GM23338 (cell line): ENCODE results near the gene SLFN13. TPM values are rescaled to one million over a fixed set of nuclear protein-coding genes. Genes with fewer than 3 reads are reported as not detected.
"Not testable (repeated sequence)": the region's sequence is repeated elsewhere in the genome, so short reads cannot be mapped to it uniquely, and the experiment has no call there.

Source experiments
- ATAC-seq: fragments of 200-7000 bp; cut with Tn5 transposase; 3 replicates; pipeline ENCODE4 v1.9.1; 2020
- DNase-seq: peaks from one replicate; pipeline ENCODE4 v3.0.0-alpha.2; 2015; ENCODE audit warnings: low spot score
- H2AFZ ChIP-seq: fragments of 200-600 bp; sonication (generic); 2 replicates; pipeline ENCODE4 v1.8.0; 2016; ENCODE audit warnings: antibody characterized with exemption, mild to moderate bottlenecking, moderate library complexity
- H3F3A ChIP-seq: fragments of 200-600 bp; sonication (generic); replicated peaks from 2 replicates; pipeline ENCODE4 v1.8.0; 2017; ENCODE audit warnings: antibody characterized with exemption, mixed run types, low read depth
- H3K27ac ChIP-seq: fragments of 200-600 bp; sonication (generic); 2 replicates; pipeline ENCODE4 v1.6.1; 2016; ENCODE audit warnings: low read depth
- H3K27me3 ChIP-seq: fragments of 200-600 bp; sonication (generic); 2 replicates; pipeline ENCODE4 v1.8.0; 2016; ENCODE audit warnings: mild to moderate bottlenecking, mixed run types, moderate library complexity; ENCODE audit not compliant: insufficient read depth
- H3K36me3 ChIP-seq: fragments of 200-600 bp; sonication (generic); 2 replicates; pipeline ENCODE4 v1.8.0; 2016; ENCODE audit warnings: mild to moderate bottlenecking; ENCODE audit not compliant: insufficient read depth
- H3K4me1 ChIP-seq: fragments of 200-600 bp; sonication (generic); 2 replicates; pipeline ENCODE4 v1.8.0; 2016; ENCODE audit warnings: mild to moderate bottlenecking, moderate library complexity; ENCODE audit not compliant: insufficient read depth
- H3K4me2 ChIP-seq: fragments of 200-600 bp; sonication (generic); 2 replicates; pipeline ENCODE4 v1.7.1; 2017; ENCODE audit warnings: mixed run types
- H3K4me3 ChIP-seq: fragments of 200-600 bp; sonication (generic); 2 replicates; pipeline ENCODE4 v1.6.1; 2016; ENCODE audit warnings: mixed run types
- H3K79me2 ChIP-seq: fragments of 200-600 bp; sonication (generic); replicated peaks from 2 replicates; pipeline ENCODE4 v1.8.0; 2017; ENCODE audit warnings: mild to moderate bottlenecking; ENCODE audit not compliant: insufficient read depth
- H3K9me2 ChIP-seq: fragments of 200-600 bp; sonication (generic); 2 replicates; pipeline ENCODE4 v1.8.0; 2017; ENCODE audit not compliant: insufficient read depth
- H4K20me1 ChIP-seq: fragments of 200-600 bp; sonication (generic); replicated peaks from 2 replicates; pipeline ENCODE4 v1.8.0; 2017; ENCODE audit warnings: mild to moderate bottlenecking; ENCODE audit not compliant: insufficient read depth
- H3K27ac Mint-ChIP-seq: 2 replicates; pipeline ENCODE4 v1.8.0; 2020; ENCODE audit warnings: inconsistent platforms, mild to moderate bottlenecking, moderate library complexity, mixed read lengths
- H3K27me3 Mint-ChIP-seq: 3 replicates; pipeline ENCODE4 v1.8.0; 2022; ENCODE audit warnings: low read depth, mild to moderate bottlenecking, moderate library complexity, mixed read lengths, inconsistent platforms; ENCODE audit not compliant: insufficient read depth, poor library complexity
- H3K36me3 Mint-ChIP-seq: 3 replicates; pipeline ENCODE4 v1.8.0; 2021; ENCODE audit warnings: low read depth, mild to moderate bottlenecking, inconsistent platforms, moderate library complexity, mixed read lengths
- H3K4me1 Mint-ChIP-seq: 3 replicates; pipeline ENCODE4 v1.8.0; 2020; ENCODE audit warnings: mild to moderate bottlenecking, inconsistent platforms, mixed read lengths
- H3K4me3 Mint-ChIP-seq: 3 replicates; pipeline ENCODE4 v1.8.0; 2021; ENCODE audit warnings: moderate library complexity, mild to moderate bottlenecking, inconsistent platforms, mixed read lengths
- H3K9me3 Mint-ChIP-seq: 3 replicates; pipeline ENCODE4 v1.8.0; 2020; ENCODE audit warnings: moderate library complexity, mild to moderate bottlenecking, inconsistent platforms, mixed read lengths
- EZH2 ChIP-seq: fragments of 200-600 bp; sonication (generic); IDR thresholded peaks from one replicate; pipeline ENCODE4 v1.8.0; 2017; ENCODE audit warnings: antibody characterized with exemption, mild to moderate bottlenecking, low read depth; ENCODE audit not compliant: unreplicated experiment
- JUNB ChIP-seq: IDR thresholded peaks from one replicate; pipeline ENCODE4 v1.6.1; 2016; ENCODE audit warnings: antibody characterized with exemption; ENCODE audit not compliant: unreplicated experiment
- NANOG ChIP-seq: IDR thresholded peaks from 2 replicates; pipeline ENCODE4 v1.6.1; 2016; ENCODE audit warnings: antibody characterized with exemption, borderline replicate concordance
- POLR2AphosphoS5 ChIP-seq: IDR thresholded peaks from 2 replicates; pipeline ENCODE4 v1.6.1; 2016; ENCODE audit warnings: antibody characterized with exemption, low read depth
- STAT1 ChIP-seq: IDR thresholded peaks from one replicate; pipeline ENCODE4 v1.6.1; 2016; ENCODE audit warnings: antibody characterized with exemption; ENCODE audit not compliant: unreplicated experiment
- ZNF114 ChIP-seq: fragments of 250-450 bp; sonication (Bioruptor Pico); IDR thresholded peaks from 2 replicates; pipeline ENCODE4 v1.5.0; 2020; ENCODE audit warnings: mild to moderate bottlenecking, moderate library complexity
- ZNF331 ChIP-seq: fragments of 250-450 bp; sonication (Bioruptor Pico); IDR thresholded peaks from 2 replicates; pipeline ENCODE4 v1.5.0; 2020; ENCODE audit warnings: low read depth, mild to moderate bottlenecking, moderate library complexity
- ZNF462 ChIP-seq: fragments of 250-450 bp; sonication (Bioruptor Pico); IDR thresholded peaks from 2 replicates; pipeline ENCODE4 v1.5.0; 2020; ENCODE audit warnings: mild to moderate bottlenecking, moderate library complexity
- polyA plus RNA-seq: library from polyadenylated mRNA; unstranded; fragments of >200 nt; fragmentation: Nextera tagmentation; extraction: Ambion mirVana; gene quantifications from 2 replicates; pipeline ENCODE4 v1.2.1, GENCODE V29; 2016
- total RNA-seq: library from RNA; depleted of rRNA; stranded (reverse); fragments of >200 nt; shearing (Covaris generic); gene quantifications from 2 replicates; pipeline ENCODE4 v1.2.3, GENCODE V29; 2014

The SLFN13 gene
- total and polyA plus RNA-seq, 2 experiments from 2014 or later: 1.0 to 3.1 TPM

- H3F3A ChIP-seq: no peaks in the 10 kb centered on the region
- Mint-ChIP-seq H3K27ac (no peak overlapping the region), H3K27me3 (peaks cover 4% of the 10 kb centered on the region), H3K4me1 (no peaks in the 10 kb centered on the region), H3K36me3 (peaks cover 4% of the 10 kb centered on the region; the same call in 2 of the 3 replicates), H3K4me3 (no peak overlapping the region), H3K9me3 (no peaks in the 10 kb centered on the region; the same call in 2 of the 3 replicates)
- H4K20me1 ChIP-seq: no peaks in the 10 kb centered on the region
- no peak overlapping the region for H3K4me2 ChIP-seq
- no peaks in the 10 kb centered on the region for H3K9me2 ChIP-seq
- TF ChIP-seq ZNF462 (CRISPR knock-in tag) (no peak), JUNB (no peak)
- no peaks in the 10 kb centered on the region for H3K27me3 ChIP-seq
- H3K4me3 ChIP-seq: no peak overlapping the region
- H3K79me2 ChIP-seq: no peaks in the 10 kb centered on the region
- DNase-seq (no peak), ATAC-seq (no peak)
- H3K4me1 ChIP-seq: no peaks in the 10 kb centered on the region
- H3K36me3 ChIP-seq: no peaks in the 10 kb centered on the region
- no peak overlapping the region for H3K27ac ChIP-seq
- H2AFZ ChIP-seq: no peak overlapping the region
Measured at GRCh38 chr17:35406568-35406967, 42.0 kb downstream of the SLFN13 start.

- no peaks in the 10 kb centered on the region for H4K20me1 ChIP-seq
- H3K4me2 ChIP-seq: no peak overlapping the region
- H3K36me3 ChIP-seq: no peaks in the 10 kb centered on the region
- H3K9me2 ChIP-seq: no peaks in the 10 kb centered on the region
- H3K4me3 ChIP-seq: no peak overlapping the region
- Mint-ChIP-seq H3K9me3 (peaks cover 3% of the 10 kb centered on the region; the same call in 1 of the 3 replicates), H3K4me1 (no peaks in the 10 kb centered on the region), H3K4me3 (no peak overlapping the region), H3K27me3 (peaks cover 4% of the 10 kb centered on the region), H3K36me3 (peaks cover 4% of the 10 kb centered on the region), H3K27ac (no peak overlapping the region)
- ATAC-seq (no peak), DNase-seq (no peak)
- H3K4me1 ChIP-seq: no peaks in the 10 kb centered on the region
- no peaks in the 10 kb centered on the region for H3F3A ChIP-seq
- no peaks in the 10 kb centered on the region for H3K27me3 ChIP-seq
- no peak overlapping the region for H2AFZ ChIP-seq
- H3K79me2 ChIP-seq: no peaks in the 10 kb centered on the region
- H3K27ac ChIP-seq: no peak overlapping the region
- no peak for TF ChIP-seq ZNF114 (CRISPR knock-in tag)
- no peak for TF ChIP-seq STAT1
- TF ChIP-seq EZH2: no peak
- no peak for TF ChIP-seq ZNF331 (CRISPR knock-in tag)
- no peak for TF ChIP-seq NANOG
- TF ChIP-seq POLR2AphosphoS5: no peak
Measured at GRCh38 chr17:35404360-35404759, 44.2 kb downstream of the SLFN13 start.

- not testable (repeated sequence) for ATAC-seq, H3K4me2 ChIP-seq, H3K4me1 Mint-ChIP-seq, H3K27ac Mint-ChIP-seq, H3K27ac ChIP-seq, H3K27me3 Mint-ChIP-seq, H3F3A ChIP-seq, H3K4me3 Mint-ChIP-seq, H3K79me2 ChIP-seq, H3K4me3 ChIP-seq, DNase-seq, H3K4me1 ChIP-seq, H3K36me3 Mint-ChIP-seq, H3K9me2 ChIP-seq, H3K27me3 ChIP-seq, H2AFZ ChIP-seq, H4K20me1 ChIP-seq, H3K36me3 ChIP-seq
- peaks cover 15% of the 10 kb centered on the region for H3K9me3 Mint-ChIP-seq
Measured at GRCh38 chr17:35393783-35394182, 54.8 kb downstream of the SLFN13 start.
